ENCODE data around the gene ATP6V0B. TPM values are rescaled to one million over a fixed set of nuclear protein-coding genes. Genes with fewer than 3 reads are reported as not detected.

Gene ATP6V0B
- polyA plus RNA-seq, 1 donor from 2014 or later = 580 TPM

- H3K27ac ChIP-seq (ENCODE audit: low read length) = peak within 1 kb of the TSS; percentile 42
Measured at GRCh38 chr1:43978551-43979260, 3.9 kb downstream of the ATP6V0B start, which contains the start of gene B4GALT2. Gene B4GALT2, plus strand, starts transcription at chr1:43979210. Its CDS starts 1,951 bp downstream, at chr1:43981161.

GRCh38 chr1:43979261-43979527 is 4.4 kb downstream of the ATP6V0B start:
- peaks cover 3% of the 10 kb centered on the region for H4K20me1 ChIP-seq (ENCODE audit: insufficient read depth)

More at GRCh38 chr1:43978551-43979260, 3.9 kb downstream of the ATP6V0B start, which contains the start of gene B4GALT2:
- H3K9me2 ChIP-seq (ENCODE audit: insufficient read depth, low read length) = no peaks in the 10 kb centered on the region
- no peaks in the 10 kb centered on the region for H3K9me3 ChIP-seq (ENCODE audit: low read length)
- peak within 1 kb of the TSS; percentile 21 for H2AFZ ChIP-seq (ENCODE audit: low read depth, low read length)
- H3K4me3 ChIP-seq (ENCODE audit: low read length) = peak within 1 kb of the TSS; percentile 91
- no peaks in the 10 kb centered on the region for H3K27me3 ChIP-seq (ENCODE audit: insufficient read depth, low read depth, low read length)
- H3K36me3 ChIP-seq (ENCODE audit: insufficient read depth, low read length) = no peaks in the 10 kb centered on the region
- TF ChIP-seq POLR2AphosphoS5 (IDR thresholded peaks at IDR 0.05) (peak; percentile 48), CTCF (IDR thresholded peaks at IDR 0.05; ENCODE audit: poor library complexity, severe bottlenecking) (no peak)
- H3K79me2 ChIP-seq (replicated peaks; ENCODE audit: insufficient read depth, low read length) = peaks cover 40% of the 10 kb centered on the region
- peak within 1 kb of the TSS; percentile 96 for H3K4me2 ChIP-seq (ENCODE audit: low read length)
- H4K20me1 ChIP-seq (ENCODE audit: insufficient read depth) = peaks cover 3% of the 10 kb centered on the region
- no peaks in the 10 kb centered on the region for H3F3A ChIP-seq (ENCODE audit: insufficient read depth, low read length, poor library complexity, severe bottlenecking)
- H3K9ac ChIP-seq (ENCODE audit: low read length) = peak within 1 kb of the TSS; percentile 77

GRCh38 chr1:43979528-43980254 is 4.9 kb downstream of the ATP6V0B start:
- H3K27me3 ChIP-seq (ENCODE audit: insufficient read depth, low read depth, low read length) = no peaks in the 10 kb centered on the region
- H3K27ac ChIP-seq (ENCODE audit: low read length) = no peak overlapping the region
- H2AFZ ChIP-seq (ENCODE audit: low read depth, low read length) = peak overlapping the region; percentile 6
- TF ChIP-seq TAF1 (IDR thresholded peaks at IDR 0.05; ENCODE audit: low read depth) (no peak), SMC3 (conservative IDR thresholded peaks at IDR 0.05; ENCODE audit: poor library complexity) (peak; percentile 21), POLR2AphosphoS5 (IDR thresholded peaks at IDR 0.05) (peak; percentile 1), EZH2 (IDR thresholded peaks at IDR 0.05; ENCODE audit: borderline replicate concordance, insufficient read depth, low read length, poor library complexity, severe bottlenecking) (no peak), EP300 (conservative IDR thresholded peaks at IDR 0.05; ENCODE audit: poor library complexity, severe bottlenecking) (no peak), RAD21 (conservative IDR thresholded peaks at IDR 0.05) (no peak), MXI1 (conservative IDR thresholded peaks at IDR 0.05; ENCODE audit: poor library complexity, severe bottlenecking) (peak; percentile 91), REST (IDR thresholded peaks at IDR 0.05; ENCODE audit: borderline replicate concordance) (no peak)

More at GRCh38 chr1:43979261-43979527, 4.4 kb downstream of the ATP6V0B start:
- Histone ChIP-seq H3K9ac (ENCODE audit: low read length) (peak overlapping the region; percentile 77), H3K27me3 (ENCODE audit: insufficient read depth, low read depth, low read length) (no peaks in the 10 kb centered on the region), H3K4me2 (ENCODE audit: low read length) (no peak overlapping the region), H2AFZ (ENCODE audit: low read depth, low read length) (no peak overlapping the region), H3F3A (ENCODE audit: insufficient read depth, low read length, poor library complexity, severe bottlenecking) (no peaks in the 10 kb centered on the region), H3K4me3 (ENCODE audit: low read length) (peak overlapping the region; percentile 91), H3K79me2 (replicated peaks; ENCODE audit: insufficient read depth, low read length) (peaks cover 40% of the 10 kb centered on the region), H3K9me2 (ENCODE audit: insufficient read depth, low read length) (no peaks in the 10 kb centered on the region), H3K27ac (ENCODE audit: low read length) (no peak overlapping the region), H3K36me3 (ENCODE audit: insufficient read depth, low read length) (no peaks in the 10 kb centered on the region), H3K9me3 (ENCODE audit: low read length) (no peaks in the 10 kb centered on the region)
- TF ChIP-seq EZH2 (IDR thresholded peaks at IDR 0.05; ENCODE audit: borderline replicate concordance, insufficient read depth, low read length, poor library complexity, severe bottlenecking) = no peak
- no peak for TF ChIP-seq CTCF (IDR thresholded peaks at IDR 0.05; ENCODE audit: poor library complexity, severe bottlenecking)
- no peak for TF ChIP-seq POLR2AphosphoS5 (IDR thresholded peaks at IDR 0.05)
- no peak for TF ChIP-seq EP300 (conservative IDR thresholded peaks at IDR 0.05; ENCODE audit: poor library complexity, severe bottlenecking)

More at GRCh38 chr1:43979528-43980254, 4.9 kb downstream of the ATP6V0B start:
- H3K9me3 ChIP-seq (ENCODE audit: low read length) = no peaks in the 10 kb centered on the region
- H3K4me2 ChIP-seq (ENCODE audit: low read length) = peak overlapping the region; percentile 96
- H3K9ac ChIP-seq (ENCODE audit: low read length) = peak overlapping the region; percentile 77
- peaks cover 3% of the 10 kb centered on the region for H4K20me1 ChIP-seq (ENCODE audit: insufficient read depth)
- no peaks in the 10 kb centered on the region for H3F3A ChIP-seq (ENCODE audit: insufficient read depth, low read length, poor library complexity, severe bottlenecking)
- peak overlapping the region; percentile 91 for H3K4me3 ChIP-seq (ENCODE audit: low read length)
- no peaks in the 10 kb centered on the region for H3K9me2 ChIP-seq (ENCODE audit: insufficient read depth, low read length)
- H3K36me3 ChIP-seq (ENCODE audit: insufficient read depth, low read length) = no peaks in the 10 kb centered on the region
- H3K79me2 ChIP-seq (replicated peaks; ENCODE audit: insufficient read depth, low read length) = peaks cover 40% of the 10 kb centered on the region

Data from neural cell (in vitro differentiated cells).